HepG2 (cell line): ENCODE results near the gene ZNF274. TPM values are rescaled to one million over a fixed set of nuclear protein-coding genes. Genes with fewer than 3 reads are reported as not detected.
"Not testable (repeated sequence)": the region's sequence is repeated elsewhere in the genome, so short reads cannot be mapped to it uniquely, and the experiment has no call there.

Source experiments
- ATAC-seq: fragments of 200-7000 bp; cut with Tn5 transposase; 3 replicates; pipeline ENCODE4 v1.9.1; 2020; ENCODE audit warnings: mild to moderate bottlenecking, moderate library complexity
- BruUV-seq: library from RNA; stranded (reverse); fragments of 400-500 nt; replicated peaks from 2 replicates; lab custom pipeline; 2021; lab: Mats Ljungman, UMichigan
- CTCF ChIA-PET: fragments of 300-600 bp; formaldehyde crosslinking; extraction: SDS; loops from one replicate; lab custom pipeline; 2021; ENCODE audit warnings: low total read pairs, inconsistent platforms, low intra/inter-chr PET ratio; lab: Yijun Ruan, JAX
- POLR2A ChIA-PET: fragments of 350-600 bp; sonication (Branson Sonifier 250); formaldehyde crosslinking; loops from one replicate; lab custom pipeline; 2020; ENCODE audit warnings: antibody characterized with exemption, inconsistent platforms; lab: Yijun Ruan, JAX
- DNase-seq: peaks from one replicate; pipeline ENCODE4 v3.0.0-alpha.2; 2015; ENCODE audit warnings: low spot score
- FAIRE-seq: peaks from 3 replicates; lab custom pipeline; 2011; peaks lifted over from hg19 to GRCh38; lab: Jason Lieb, UNC
- H2AFZ ChIP-seq: one replicate; pipeline ENCODE4 v1.6.1; 2011; ENCODE audit warnings: low read length, inconsistent platforms
- H3K27ac ChIP-seq: fragments of 300-600 bp; 3 replicates; pipeline ENCODE4 v1.8.0; 2011; ENCODE audit warnings: mixed run types, mild to moderate bottlenecking, mixed read lengths, low read length, inconsistent platforms; ENCODE audit not compliant: insufficient read depth; ENCODE audit errors: extremely low read length
- H3K27me3 ChIP-seq, 2 experiments: fragments of 200-600 bp in 1 of 2; 2 replicates in 1 of 2; 3 replicates in 1 of 2; pipeline versions ENCODE4 v1.6.0 to v1.8.0; 2011; ENCODE audit warnings: low read length in 2 of 2, mild to moderate bottlenecking in 2 of 2, moderate library complexity in 2 of 2, inconsistent platforms in 1 of 2; ENCODE audit not compliant: insufficient read depth in 2 of 2, control insufficient read depth in 1 of 2
- H3K36me3 ChIP-seq, 2 experiments: fragments of 200-600 bp in 1 of 2; replicated peaks in 1 of 2; 2 replicates in 1 of 2; 3 replicates in 1 of 2; pipeline versions ENCODE4 v1.5.1 to v1.8.0; 2011; ENCODE audit warnings: low read length in 2 of 2, inconsistent platforms in 1 of 2; ENCODE audit not compliant: insufficient read depth in 2 of 2, control insufficient read depth in 1 of 2
- H3K4me1 ChIP-seq: 2 replicates; pipeline ENCODE4 v1.5.1; 2012; ENCODE audit warnings: low read length, inconsistent platforms; ENCODE audit not compliant: insufficient read depth
- H3K4me2 ChIP-seq: 2 replicates; pipeline ENCODE4 v1.6.0; 2011; ENCODE audit warnings: low read depth, low read length, inconsistent platforms
- H3K4me3 ChIP-seq, 3 experiments: fragments of 200-600 bp in 1 of 3; sonication (generic), shearing (Covaris generic) in 1 of 3; replicated peaks in 1 of 3; 2 replicates each; pipeline ENCODE4 v1.5.1; 2011 to 2016; ENCODE audit warnings: low read length in 3 of 3, inconsistent platforms in 2 of 3, low read depth in 2 of 3, mild to moderate bottlenecking in 2 of 3, control low read depth in 1 of 3, mixed read lengths in 1 of 3; ENCODE audit not compliant: insufficient read depth in 1 of 3
- H3K79me2 ChIP-seq: one replicate; pipeline ENCODE4 v1.6.1; 2011; ENCODE audit warnings: low read length, inconsistent platforms; ENCODE audit not compliant: insufficient read depth
- H3K9ac ChIP-seq: 2 replicates; pipeline ENCODE4 v1.6.0; 2011; ENCODE audit warnings: mild to moderate bottlenecking, low read depth, low read length, inconsistent platforms; ENCODE audit not compliant: insufficient read depth
- H3K9me3 ChIP-seq: 2 replicates; pipeline ENCODE4 v1.5.1; 2012; ENCODE audit warnings: mild to moderate bottlenecking, low read length
- H4K20me1 ChIP-seq: 2 replicates; pipeline ENCODE4 v1.6.0; 2011; ENCODE audit warnings: inconsistent platforms, mild to moderate bottlenecking, low read length, moderate library complexity; ENCODE audit not compliant: insufficient read depth
- ZFP36 ChIP-seq: fragments of 150-350 bp; IDR thresholded peaks from 2 replicates; pipeline ENCODE4 v1.6.1; 2018; ENCODE audit warnings: borderline replicate concordance, low read length, low read depth; ENCODE audit not compliant: partially characterized antibody
- ZNF280B ChIP-seq: sonication (generic); formaldehyde crosslinking; IDR thresholded peaks from 2 replicates; pipeline ENCODE4 v1.5.0; 2020; ENCODE audit warnings: missing genetic modification reagents, mild to moderate bottlenecking, borderline replicate concordance
- ZNF724P ChIP-seq: sonication (generic); formaldehyde crosslinking; IDR thresholded peaks from 2 replicates; pipeline ENCODE4 v1.8.0; 2022; ENCODE audit warnings: missing genetic modification reagents, borderline replicate concordance
- WGBS: methylation state at CpG from one replicate; pipeline ENCODE4 v1.1.6; 2017; ENCODE audit warnings: low lambda C conversion rate; 5-methylcytosine and 5-hydroxymethylcytosine counted together
- in situ Hi-C: cut with HindIII; loops from 2 replicates; pipeline ENCODE4 v1.10.0; 2017; ENCODE audit warnings: low pct_unique_long_range_greater_than_20kb; ENCODE audit not compliant: extremely low pct_ligation_motif_present
- intact Hi-C: fragments of 100-400 bp; cut with micrococcal nuclease; formaldehyde crosslinking; loops from one replicate; pipeline ENCODE4 v1.10.0; 2022; ENCODE audit not compliant: unreplicated experiment
- polyA plus RNA-seq, 8 experiments: library from polyadenylated mRNA; depleted of rRNA in 3 of 8; stranded (reverse) in 7 of 8; unstranded in 1 of 8; fragments of >200 nt; fragmentation: Illumina TruSeq in 4 of 8; extraction: Trizol in 4 of 8; gene quantifications; 2 replicates each; pipeline versions ENCODE4 v1.2.1 to v1.2.3, GENCODE V29; 2011 to 2016; ENCODE audit warnings: low read depth in 4 of 8, missing spikeins in 1 of 8, mixed read lengths in 1 of 8; ENCODE audit not compliant: insufficient read depth in 1 of 8
- total RNA-seq, 5 experiments: library from RNA; depleted of rRNA; stranded (reverse); fragments of >200 nt; fragmentation: Illumina TruSeq; extraction: Trizol; gene quantifications; 2 replicates each; pipeline ENCODE4 v1.2.3, GENCODE V29; 2016; ENCODE audit warnings: low read depth in 1 of 5

The ZNF274 gene
- total and polyA plus RNA-seq, 2 of the 13 experiments (the other 11 are each of a cell fraction or from before 2014, with no cell fraction given) = 16.1 to 23.0 TPM

DNA sequence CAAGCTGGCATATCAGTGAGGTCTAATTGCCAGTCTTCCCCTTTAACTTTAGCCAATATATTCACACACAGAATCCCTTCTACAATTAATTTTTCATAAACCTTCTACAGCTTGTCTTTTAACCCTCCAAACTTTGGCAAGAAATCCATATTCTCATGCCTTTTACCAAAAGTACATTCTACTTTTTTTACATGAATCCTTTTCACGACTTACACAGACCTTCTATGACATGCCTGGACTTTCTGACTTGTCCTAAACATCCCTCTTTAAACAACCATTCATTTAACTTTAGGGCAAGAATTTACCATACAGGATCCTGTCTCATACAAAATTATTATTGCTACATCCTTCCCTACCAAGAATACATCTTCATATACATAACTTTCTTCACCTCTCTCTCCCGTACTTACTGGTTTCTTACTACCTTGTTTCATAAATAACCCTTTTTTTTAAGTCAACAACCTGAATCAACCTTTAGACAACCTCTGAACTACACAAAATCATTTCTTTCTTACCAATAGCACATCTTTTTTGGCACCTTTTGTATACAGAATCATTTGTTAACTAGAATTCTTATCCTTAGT lies 69.3 kb downstream of the ZNF274 start:
- Histone ChIP-seq H4K20me1 (no peaks in the 10 kb centered on the region), H3K9ac (no peak overlapping the region), H3K4me2 (no peak overlapping the region), H3K27me3 (no peaks in the 10 kb centered on the region), H2AFZ (no peak overlapping the region), H3K27ac (no peak overlapping the region), H3K9me3 (peaks cover 92% of the 10 kb centered on the region), H3K4me1 (no peaks in the 10 kb centered on the region), H3K79me2 (no peaks in the 10 kb centered on the region), H3K4me3 (no peak overlapping the region), H3K36me3 (peaks cover 21 to 69% of the 10 kb centered on the region in 2 experiments; a peak in 4 of 5 replicates)
- 99% methylated on average over 2 of the region's 2 CpGs for WGBS
- DNase-seq (no peak), ATAC-seq (no peak), FAIRE-seq (no peak)
- POLR2A ChIA-PET = no interaction called here
- TF ChIP-seq ZFP36 (peak; percentile 85), ZNF280B (CRISPR knock-in tag) (no peak), ZNF724P (CRISPR knock-in tag) (peak; percentile 99)
- BruUV-seq = no TSS peak
- intact Hi-C loops (no loop called here), in situ Hi-C loops (no loop called here)
- CTCF ChIA-PET = no interaction called here

DNA sequence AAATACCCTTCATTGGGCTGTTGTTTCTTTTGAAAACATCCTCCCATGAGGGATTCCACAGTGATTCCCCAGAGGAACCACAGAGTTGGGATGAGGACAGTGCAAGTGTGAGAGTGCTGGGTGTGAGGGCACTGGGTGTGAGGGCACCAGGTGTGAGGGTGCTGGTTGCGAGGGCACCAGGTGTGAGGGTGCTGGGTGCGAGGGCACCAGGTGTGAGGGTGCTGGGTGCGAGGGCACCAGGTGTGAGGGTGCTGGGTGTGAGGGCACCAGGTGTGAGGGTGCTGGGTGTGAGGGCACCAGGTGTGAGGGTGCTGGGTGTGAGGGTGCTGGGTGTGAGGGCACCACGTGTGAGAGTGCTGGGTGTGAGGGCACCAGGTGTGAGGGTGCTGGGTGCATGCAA lies 75.4 kb downstream of the ZNF274 start:
- intact Hi-C loops, H3K27ac ChIP-seq, H3K9ac ChIP-seq, CTCF ChIA-PET, BruUV-seq, H3K4me1 ChIP-seq, H4K20me1 ChIP-seq, POLR2A ChIA-PET, in situ Hi-C loops, H2AFZ ChIP-seq, ATAC-seq, H3K79me2 ChIP-seq, H3K4me2 ChIP-seq, H3K4me3 ChIP-seq, FAIRE-seq, H3K27me3 ChIP-seq, DNase-seq: not testable (repeated sequence)
- 49% methylated on average over 3 of the region's 4 CpGs for WGBS
- peaks cover 16 to 74% of the 10 kb centered on the region in 2 experiments for H3K36me3 ChIP-seq
- peaks cover 93% of the 10 kb centered on the region for H3K9me3 ChIP-seq
